GM12878 (cell line): ENCODE data around the gene VIPR2. TPM values are rescaled to one million over a fixed set of nuclear protein-coding genes. Genes with fewer than 3 reads are reported as not detected.

Experiments
- ATAC-seq: fragments of 200-7000 bp; cut with Tn5 transposase; 3 replicates; pipeline ENCODE4 v1.9.1; 2020; ENCODE audit warnings: mild to moderate bottlenecking, moderate library complexity
- BruUV-seq: library from RNA; stranded (reverse); fragments of 400-500 nt; replicated peaks from 2 replicates; lab custom pipeline; 2021; lab: Mats Ljungman, UMichigan
- CTCF ChIA-PET: fragments of 300-600 bp; sonication (Branson Sonifier 250); formaldehyde crosslinking; extraction: SDS; loops from one replicate; lab custom pipeline; 2021; ENCODE audit warnings: inconsistent platforms; lab: Yijun Ruan, JAX
- POLR2A ChIA-PET: fragments of 350-600 bp; formaldehyde crosslinking; extraction: SDS; loops from one replicate; lab custom pipeline; 2021; ENCODE audit warnings: inconsistent platforms; lab: Charles Lee
- RAD21 ChIA-PET: fragments of 300-600 bp; sonication (Branson Sonifier 250); formaldehyde crosslinking; loops from one replicate; lab custom pipeline; 2023; ENCODE audit warnings: antibody characterized with exemption; ENCODE audit not compliant: unreplicated experiment; lab: Charles Lee
- SMC1A ChIA-PET: fragments of 300-600 bp; sonication (Branson Sonifier 250); formaldehyde crosslinking; loops from one replicate; lab custom pipeline; 2023; ENCODE audit not compliant: unreplicated experiment, uncharacterized antibody; lab: Charles Lee
- DNase-seq: peaks from one replicate; pipeline ENCODE4 v3.0.0-alpha.2; 2011; ENCODE audit warnings: low read depth, low spot score
- FAIRE-seq: peaks from 3 replicates; lab custom pipeline; 2011; peaks lifted over from hg19 to GRCh38; lab: Jason Lieb, UNC
- H2AFZ ChIP-seq: 2 replicates; pipeline ENCODE4 v1.6.0; 2011; ENCODE audit warnings: low read depth, low read length, control low read depth; ENCODE audit not compliant: control insufficient read depth
- H3K27ac ChIP-seq: 2 replicates; pipeline ENCODE4 v1.5.1; 2011; ENCODE audit warnings: control low read depth; ENCODE audit not compliant: control insufficient read depth, insufficient read depth
- H3K27me3 ChIP-seq, 2 experiments: replicated peaks in 1 of 2; 2 replicates each; pipeline versions ENCODE4 v1.6.0 to v1.6.1; 2011; ENCODE audit warnings: low read length in 1 of 2; ENCODE audit not compliant: control insufficient read depth in 2 of 2, insufficient read depth in 2 of 2
- H3K36me3 ChIP-seq, 2 experiments: 2 replicates each; pipeline ENCODE4 v1.5.1; 2011; ENCODE audit warnings: low read length in 1 of 2; ENCODE audit not compliant: control insufficient read depth in 2 of 2, insufficient read depth in 2 of 2
- H3K4me1 ChIP-seq: 2 replicates; pipeline ENCODE4 v1.6.1; 2011; ENCODE audit warnings: mild to moderate bottlenecking, low read length, moderate library complexity, mixed read lengths; ENCODE audit not compliant: control insufficient read depth, insufficient read depth
- H3K4me2 ChIP-seq: 2 replicates; pipeline ENCODE4 v1.6.0; 2011; ENCODE audit warnings: control low read depth; ENCODE audit not compliant: control insufficient read depth, insufficient read depth
- H3K4me3 ChIP-seq: fragments of 200-600 bp; sonication (generic); 2 replicates; pipeline ENCODE4 v1.5.1; 2016
- H3K79me2 ChIP-seq: 2 replicates; pipeline ENCODE4 v1.6.0; 2011; ENCODE audit warnings: low read length; ENCODE audit not compliant: control insufficient read depth, insufficient read depth
- H3K9ac ChIP-seq: 2 replicates; pipeline ENCODE4 v1.8.0; 2011; ENCODE audit warnings: low read length, control low read depth, mixed read lengths; ENCODE audit not compliant: control insufficient read depth, insufficient read depth
- H3K9me3 ChIP-seq: replicated peaks from 3 replicates; pipeline ENCODE4 v1.5.1; 2011; ENCODE audit warnings: mild to moderate bottlenecking, low read length; ENCODE audit not compliant: control insufficient read depth, insufficient read depth
- H4K20me1 ChIP-seq: 2 replicates; pipeline ENCODE4 v1.6.0; 2011; ENCODE audit not compliant: control insufficient read depth, insufficient read depth
- BCLAF1 ChIP-seq: fragments of 450-650 bp; IDR thresholded peaks from 2 replicates; pipeline ENCODE4 v1.6.1; 2017; ENCODE audit warnings: antibody characterized with exemption, mild to moderate bottlenecking, moderate library complexity
- CREM ChIP-seq: IDR thresholded peaks from 2 replicates; pipeline ENCODE4 v1.6.1; 2014; ENCODE audit warnings: antibody characterized with exemption, low read depth
- EED ChIP-seq: sonication (generic); IDR thresholded peaks from 2 replicates; pipeline ENCODE4 v1.6.1; 2016; ENCODE audit warnings: antibody characterized with exemption, low read depth
- GABPA ChIP-seq: IDR thresholded peaks from 2 replicates; pipeline ENCODE4 v1.6.1; 2014; ENCODE audit warnings: antibody characterized with exemption, low read depth, mild to moderate bottlenecking, inconsistent platforms
- IRF4 ChIP-seq: IDR thresholded peaks from 2 replicates; pipeline ENCODE4 v1.6.1; 2011; ENCODE audit warnings: low read depth, low read length
- MLLT1 ChIP-seq: fragments of 450-650 bp; IDR thresholded peaks from 2 replicates; pipeline ENCODE4 v1.6.1; 2016; ENCODE audit warnings: mild to moderate bottlenecking
- NR2C2 ChIP-seq: IDR thresholded peaks from 2 replicates; pipeline ENCODE4 v1.6.1; 2011; ENCODE audit warnings: borderline replicate concordance, low read depth; ENCODE audit not compliant: control insufficient read depth, insufficient read length
- PBX3 ChIP-seq: IDR thresholded peaks from 2 replicates; pipeline ENCODE4 v1.6.1; 2011; ENCODE audit warnings: mild to moderate bottlenecking, low read depth, low read length, moderate library complexity; ENCODE audit not compliant: insufficient replicate concordance
- POU2F2 ChIP-seq: IDR thresholded peaks from 3 replicates; pipeline ENCODE4 v1.6.1; 2011; ENCODE audit warnings: low read depth, mild to moderate bottlenecking, low read length, borderline replicate concordance
- SREBF2 ChIP-seq: IDR thresholded peaks from 2 replicates; pipeline ENCODE4 v1.6.1; 2012; ENCODE audit warnings: mild to moderate bottlenecking, low read length
- SUPT20H ChIP-seq: IDR thresholded peaks from 2 replicates; pipeline ENCODE4 v1.6.1; 2011; ENCODE audit warnings: low read depth, mild to moderate bottlenecking, low read length, moderate library complexity, borderline replicate concordance; ENCODE audit not compliant: control insufficient read depth
- ZBTB11 ChIP-seq: fragments of 450-650 bp; formaldehyde crosslinking; IDR thresholded peaks from 2 replicates; pipeline ENCODE4 v1.5.0; 2022; ENCODE audit warnings: mild to moderate bottlenecking, missing genetic modification characterization
- ZNF217 ChIP-seq: fragments of 450-650 bp; IDR thresholded peaks from 2 replicates; pipeline ENCODE4 v1.6.1; 2017; ENCODE audit warnings: antibody characterized with exemption, mild to moderate bottlenecking
- ZNF622 ChIP-seq: fragments of 450-650 bp; IDR thresholded peaks from 2 replicates; pipeline ENCODE4 v1.6.1; 2017; ENCODE audit warnings: mild to moderate bottlenecking, inconsistent platforms
- ZZZ3 ChIP-seq: IDR thresholded peaks from 2 replicates; pipeline ENCODE4 v1.6.1; 2011; ENCODE audit warnings: low read depth; ENCODE audit not compliant: control insufficient read depth, insufficient read length
- WGBS: methylation state at CpG from one replicate; pipeline ENCODE4 v1.1.6; 2016; ENCODE audit warnings: low lambda C conversion rate; ENCODE audit not compliant: insufficient replicate concordance, insufficient coverage; ENCODE audit errors: missing lambda C conversion rate; 5-methylcytosine and 5-hydroxymethylcytosine counted together
- in situ Hi-C: fragments of 300-500 bp; cut with MboI; formaldehyde crosslinking; loops from 9 replicates; pipeline ENCODE4 v1.14.3; 2018; ENCODE audit warnings: mixed read lengths
- intact Hi-C: fragments of 100-400 bp; cut with micrococcal nuclease; formaldehyde crosslinking; loops from one replicate; pipeline ENCODE4 v1.14.2; 2022; ENCODE audit not compliant: unreplicated experiment
- polyA plus RNA-seq, 11 experiments: library from polyadenylated mRNA; depleted of rRNA in 4 of 11; unstranded in 6 of 11; stranded (reverse) in 5 of 11; fragments of >200 nt; fragmentation: Nextera tagmentation in 4 of 11; fragmentation: Illumina TruSeq in 1 of 11; extraction: Ambion mirVana in 4 of 11; extraction: Trizol in 1 of 11; gene quantifications; 1 replicate in 1 of 11; 2 replicates in 10 of 11; pipeline versions ENCODE4 v1.2.1 to v1.2.3, GENCODE V29; 2011 to 2016; ENCODE audit warnings: inconsistent platforms in 2 of 11, missing spikeins in 2 of 11, low read depth in 1 of 11
- total RNA-seq, 4 experiments: library from RNA; depleted of rRNA in 3 of 4; stranded (reverse); fragments of >200 nt in 3 of 4; fragmentation: Illumina TruSeq in 1 of 4; extraction: Trizol in 1 of 4; gene quantifications; 2 replicates each; pipeline versions ENCODE4 v1.2.1 to v1.2.3, GENCODE V29; 2013 to 2021

Gene VIPR2
- total and polyA plus RNA-seq, 10 of the 15 experiments (the other 5 are each of a cell fraction or from before 2014, with no cell fraction given), result not detected

GRCh38 chr7:159010411-159010810, 134.3 kb downstream of the VIPR2 start (continued):
- TF ChIP-seq MLLT1 (no peak), SUPT20H (no peak), EED (no peak), NR2C2 (no peak), SREBF2 (no peak), ZNF622 (no peak)

GRCh38 chr7:159009951-159010350, 134.7 kb downstream of the VIPR2 start:
- Histone ChIP-seq H3K4me2 (no peak overlapping the region), H3K9ac (no peak overlapping the region), H3K27me3 (no peaks in the 10 kb centered on the region), H3K9me3 (no peaks in the 10 kb centered on the region), H3K79me2 (no peaks in the 10 kb centered on the region), H3K4me3 (no peak overlapping the region), H3K4me1 (no peaks in the 10 kb centered on the region), H3K27ac (no peak overlapping the region), H2AFZ (no peak overlapping the region), H3K36me3 (no peaks in the 10 kb centered on the region), H4K20me1 (no peaks in the 10 kb centered on the region)
- ChIA-PET CTCF (no interaction called here), SMC1A (no interaction called here), RAD21 (no interaction called here), POLR2A (no interaction called here)
- WGBS, result 65% methylated on average over 17 of the region's 17 CpGs
- no peak for DNase-seq
- no peak for ATAC-seq
- BruUV-seq, result no TSS peak
- FAIRE-seq, result no peak
- in situ Hi-C loops, result no loop called here
- intact Hi-C loops, result no loop called here
- TF ChIP-seq BCLAF1 (no peak), ZZZ3 (no peak), CREM (no peak), GABPA (no peak), POU2F2 (no peak), IRF4 (no peak), ZBTB11 (CRISPR knock-in tag) (no peak), ZNF217 (no peak), PBX3 (no peak)
